Testis (tissue), 3 donors: ENCODE data around the gene PHLDA2. TPM values are rescaled to one million over a fixed set of nuclear protein-coding genes. Genes with fewer than 3 reads are reported as not detected.

Experiments
- DNase-seq: peaks from one replicate; pipeline ENCODE4 v3.0.0-alpha.2; 2019
- H3K27ac ChIP-seq, 2 donors: fragments of 200-600 bp; sonication (generic); one replicate each; pipeline ENCODE4 v1.5.1; 2019
- H3K27me3 ChIP-seq: fragments of 200-600 bp; sonication (generic); one replicate; pipeline ENCODE4 v1.5.1; 2019
- H3K36me3 ChIP-seq: fragments of 200-600 bp; sonication (generic); one replicate; pipeline ENCODE4 v1.5.1; 2017; ENCODE audit warnings: low read depth; ENCODE audit errors: missing control alignments
- H3K4me1 ChIP-seq: fragments of 200-600 bp; sonication (generic); one replicate; pipeline ENCODE4 v1.5.1; 2019
- H3K4me3 ChIP-seq, 2 donors: fragments of 200-600 bp; sonication (generic); one replicate each; pipeline ENCODE4 v1.5.1; 2017 to 2019
- H3K9me3 ChIP-seq: fragments of 200-600 bp; sonication (generic); one replicate; pipeline ENCODE4 v1.5.1; 2017
- POLR2A ChIP-seq: fragments of 450-650 bp; IDR thresholded peaks from one replicate; pipeline ENCODE4 v1.6.1; 2017; ENCODE audit warnings: antibody characterized with exemption, mild to moderate bottlenecking, moderate library complexity
- WGBS, 2 donors: methylation state at CpG; one replicate each; pipeline ENCODE4 v1.1.5; 2018; 5-methylcytosine and 5-hydroxymethylcytosine counted together
- intact Hi-C: fragments of 100-400 bp; cut with DNase I; formaldehyde crosslinking; loops from one replicate; pipeline ENCODE4 v1.15.1; 2023; ENCODE audit warnings: low total_unique reads
- polyA plus RNA-seq: library from polyadenylated mRNA; stranded (reverse); fragments of 350-450 nt; fragmentation: Illumina TruSeq; extraction: RNeasy Lipid Tissue Mini Kit (QIAGEN cat#74804); gene quantifications from one replicate; pipeline ENCODE4 v1.2.3, GENCODE V29; 2014; ENCODE audit warnings: low read depth, low replicate concordance; ENCODE audit not compliant: insufficient read depth
- total RNA-seq, 2 donors: library from RNA; depleted of rRNA; stranded (reverse); fragments of >200 nt; gene quantifications; one replicate each; pipeline ENCODE4 v1.2.3, GENCODE V29; 2016
- TF ChIP-seq, protein P1 (sequence below), 3 experiments: fragments of 450-650 bp in 2 of 3; fragments of 200-600 bp in 1 of 3; sonication (generic) in 1 of 3; IDR thresholded peaks; one replicate each; pipeline ENCODE4 v1.5.1; 2016 to 2019; ENCODE audit warnings: antibody characterized with exemption in 3 of 3, mild to moderate bottlenecking in 2 of 3, moderate library complexity in 1 of 3

PHLDA2 gene
- total and polyA plus RNA-seq, 3 donors from 2014 or later, result 0.62 to 4.0 (median 2.2) TPM

DNA sequence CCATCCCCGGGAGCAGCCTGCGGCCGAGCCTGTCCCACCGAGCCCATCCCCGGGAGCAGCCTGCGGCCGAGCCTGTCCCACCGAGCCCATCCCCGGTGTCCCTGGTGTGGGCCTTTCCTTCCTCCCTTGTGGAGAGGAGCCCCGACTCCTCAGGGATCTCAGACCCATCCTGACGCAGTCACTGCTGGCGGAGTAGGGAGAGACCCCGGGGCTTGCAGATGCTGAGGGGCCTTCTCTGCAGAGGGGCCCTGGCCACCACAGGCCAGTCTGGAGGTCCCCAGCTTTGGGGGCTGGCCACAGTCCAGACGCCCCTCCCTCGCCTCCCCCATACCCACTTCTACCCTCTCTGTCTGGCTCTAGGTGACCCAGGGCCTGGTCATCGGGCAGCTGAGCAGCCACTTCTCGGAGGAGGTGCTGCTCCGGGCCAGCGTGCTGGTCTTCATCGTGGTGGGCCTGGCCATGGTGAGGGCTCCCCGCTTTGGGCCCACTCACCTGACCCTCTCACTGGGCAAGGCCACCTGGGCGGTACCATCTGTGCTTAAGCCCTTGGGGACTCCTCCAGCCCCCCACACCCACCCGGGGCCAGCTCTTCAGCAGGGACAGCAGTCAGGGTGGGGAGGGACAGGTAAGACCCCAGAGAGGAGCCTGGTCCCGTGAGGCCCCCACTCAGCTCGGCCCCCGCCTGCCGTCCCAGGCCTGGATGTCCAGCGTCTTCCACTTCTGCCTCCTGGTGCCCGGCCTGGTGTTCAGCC lies 7.3 kb downstream of the PHLDA2 start:
- Histone ChIP-seq H3K4me3 (no peak overlapping the region), H3K4me1 (no peaks in the 10 kb centered on the region), H3K27ac (no peak overlapping the region), H3K9me3 (no peaks in the 10 kb centered on the region), H3K27me3 (no peaks in the 10 kb centered on the region), H3K36me3 (no peaks in the 10 kb centered on the region)
- intact Hi-C loops, result no loop called here
- DNase-seq, result no peak
- no peak for TF ChIP-seq POLR2A
- TF ChIP-seq, protein P1, sequence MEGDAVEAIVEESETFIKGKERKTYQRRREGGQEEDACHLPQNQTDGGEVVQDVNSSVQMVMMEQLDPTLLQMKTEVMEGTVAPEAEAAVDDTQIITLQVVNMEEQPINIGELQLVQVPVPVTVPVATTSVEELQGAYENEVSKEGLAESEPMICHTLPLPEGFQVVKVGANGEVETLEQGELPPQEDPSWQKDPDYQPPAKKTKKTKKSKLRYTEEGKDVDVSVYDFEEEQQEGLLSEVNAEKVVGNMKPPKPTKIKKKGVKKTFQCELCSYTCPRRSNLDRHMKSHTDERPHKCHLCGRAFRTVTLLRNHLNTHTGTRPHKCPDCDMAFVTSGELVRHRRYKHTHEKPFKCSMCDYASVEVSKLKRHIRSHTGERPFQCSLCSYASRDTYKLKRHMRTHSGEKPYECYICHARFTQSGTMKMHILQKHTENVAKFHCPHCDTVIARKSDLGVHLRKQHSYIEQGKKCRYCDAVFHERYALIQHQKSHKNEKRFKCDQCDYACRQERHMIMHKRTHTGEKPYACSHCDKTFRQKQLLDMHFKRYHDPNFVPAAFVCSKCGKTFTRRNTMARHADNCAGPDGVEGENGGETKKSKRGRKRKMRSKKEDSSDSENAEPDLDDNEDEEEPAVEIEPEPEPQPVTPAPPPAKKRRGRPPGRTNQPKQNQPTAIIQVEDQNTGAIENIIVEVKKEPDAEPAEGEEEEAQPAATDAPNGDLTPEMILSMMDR (IDR thresholded peaks at IDR 0.05), result no peak
- 80 to 87% methylated on average over 1 to 23 of the region's 29 CpGs for whole genome bisulfite sequencing, 2 donors

DNA sequence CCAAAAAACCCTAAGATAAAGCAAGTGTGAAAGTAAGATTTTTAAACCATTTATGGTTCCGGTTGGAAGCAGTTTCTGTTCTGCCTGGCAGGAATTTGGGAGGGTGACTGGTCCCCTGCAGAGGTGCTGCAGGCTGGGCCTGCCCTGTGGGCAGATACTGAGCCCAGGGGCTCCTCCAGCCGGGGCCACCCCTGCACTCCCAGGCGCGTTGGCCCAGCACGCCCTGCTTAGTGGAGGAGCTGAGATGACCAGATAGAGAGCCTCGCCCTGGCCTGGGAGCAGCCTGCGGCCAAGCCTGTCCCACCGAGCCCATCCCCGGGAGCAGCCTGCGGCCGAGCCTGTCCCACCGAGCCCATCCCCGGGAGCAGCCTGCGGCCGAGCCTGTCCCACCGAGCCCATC lies 8.0 kb downstream of the PHLDA2 start:
- Histone ChIP-seq H3K36me3 (no peaks in the 10 kb centered on the region), H3K27me3 (no peaks in the 10 kb centered on the region), H3K27ac (no peak overlapping the region), H3K4me1 (no peaks in the 10 kb centered on the region), H3K9me3 (no peaks in the 10 kb centered on the region), H3K4me3 (no peak overlapping the region)
- TF ChIP-seq, protein P1 (IDR thresholded peaks at IDR 0.05), result no peak
- no peak for TF ChIP-seq POLR2A
- 95 to 100% methylated on average over 1 to 12 of the region's 16 CpGs for WGBS, 2 donors
- intact Hi-C loops, result no loop called here
- DNase-seq, result no peak

DNA sequence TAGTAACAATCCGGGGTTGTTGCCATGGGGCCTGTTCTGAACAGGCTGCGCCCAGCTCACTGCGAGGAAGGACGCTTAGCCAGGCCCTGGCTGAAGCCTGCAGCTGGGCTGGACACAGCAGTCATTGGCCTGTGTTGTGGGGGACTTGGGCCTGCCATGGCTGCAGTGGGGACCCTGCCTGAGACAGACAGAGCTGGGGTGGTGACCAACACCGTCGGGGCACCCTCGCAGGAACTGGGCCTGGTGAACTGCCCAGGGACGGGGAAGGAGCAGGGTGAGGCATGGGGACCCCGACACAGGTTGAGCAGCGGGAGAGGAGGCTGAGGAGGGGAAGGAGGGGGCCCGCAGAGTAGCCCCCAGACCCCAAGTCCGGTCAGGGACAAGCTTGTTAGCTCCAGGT lies 8.9 kb downstream of the PHLDA2 start:
- TF ChIP-seq POLR2A, result no peak
- TF ChIP-seq, protein P1 (IDR thresholded peaks at IDR 0.05), result no peak
- no peaks in the 10 kb centered on the region for H3K36me3 ChIP-seq
- no peak overlapping the region for H3K27ac ChIP-seq
- no peak for DNase-seq
- H3K27me3 ChIP-seq, result no peaks in the 10 kb centered on the region
- 92% methylated on average over 10 to 12 of the region's 12 CpGs for WGBS, 2 donors
- H3K4me3 ChIP-seq, result no peak overlapping the region
- no peaks in the 10 kb centered on the region for H3K4me1 ChIP-seq
- H3K9me3 ChIP-seq, result no peaks in the 10 kb centered on the region
- intact Hi-C loops, result no loop called here

DNA sequence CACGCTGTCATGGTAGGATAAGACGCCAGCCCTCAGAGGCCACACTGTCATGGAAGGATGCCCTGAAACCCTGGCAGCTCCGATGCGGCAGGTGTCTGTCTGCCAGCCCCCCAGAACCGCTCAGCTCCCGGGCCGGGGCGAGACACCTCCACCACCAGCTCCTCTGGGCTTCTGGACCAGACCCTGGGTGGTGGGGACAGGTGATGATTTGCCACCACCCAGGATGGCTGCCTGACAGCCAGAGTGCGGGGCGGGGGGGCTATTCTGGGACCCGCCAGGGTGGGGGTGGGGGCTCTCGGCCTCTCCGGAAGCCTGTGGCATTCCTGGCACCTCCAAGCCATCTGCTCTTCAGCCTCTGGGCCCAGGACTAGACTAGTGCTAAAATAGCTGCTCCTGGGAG lies 9.4 kb downstream of the PHLDA2 start:
- Histone ChIP-seq H3K36me3 (no peaks in the 10 kb centered on the region), H3K27ac (no peak overlapping the region), H3K4me1 (no peaks in the 10 kb centered on the region), H3K9me3 (no peaks in the 10 kb centered on the region), H3K27me3 (no peaks in the 10 kb centered on the region), H3K4me3 (no peak overlapping the region)
- WGBS, 2 donors, result 94 to 100% methylated on average over 5 to 13 of the region's 13 CpGs
- intact Hi-C loops, result no loop called here
- TF ChIP-seq, protein P1 (IDR thresholded peaks at IDR 0.05), result no peak
- TF ChIP-seq POLR2A, result no peak
- DNase-seq, result no peak

DNA sequence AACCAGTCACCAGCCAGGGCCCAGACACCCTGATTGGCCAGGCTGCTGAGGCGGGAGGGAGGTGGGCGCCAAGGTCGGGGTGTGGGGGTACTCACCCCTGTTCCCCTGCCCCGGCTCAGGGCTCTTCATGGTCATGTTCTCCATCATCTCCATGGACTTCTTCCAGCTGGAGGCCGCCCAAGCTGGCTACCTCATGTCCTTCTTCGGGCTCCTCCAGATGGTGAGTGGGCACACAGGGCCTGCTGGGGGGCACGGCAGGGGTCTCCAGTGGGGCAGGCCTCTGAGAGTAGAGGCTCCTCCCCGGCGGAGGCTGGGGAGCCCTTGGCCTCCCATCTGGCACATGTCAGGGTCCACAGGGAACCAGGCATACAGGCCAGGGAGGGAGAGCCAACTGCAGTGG lies 10.0 kb downstream of the PHLDA2 start:
- WGBS, 2 donors, result 81 to 86% methylated on average over 6 to 9 of the region's 9 CpGs
- H3K4me3 ChIP-seq, result no peak overlapping the region
- H3K27ac ChIP-seq, result no peak overlapping the region
- no peaks in the 10 kb centered on the region for H3K27me3 ChIP-seq
- TF ChIP-seq POLR2A, result no peak
- TF ChIP-seq, protein P1 (IDR thresholded peaks at IDR 0.05), result no peak
- no peaks in the 10 kb centered on the region for H3K36me3 ChIP-seq
- intact Hi-C loops, result no loop called here
- no peak for DNase-seq
- no peaks in the 10 kb centered on the region for H3K9me3 ChIP-seq
- H3K4me1 ChIP-seq, result no peaks in the 10 kb centered on the region
